T47D (cell line): ENCODE measurements around the gene NETO1.

Source experiments
- DNase-seq, 2 experiments: peaks; one replicate each; pipeline versions ENCODE4 v3.0.0 to v3.0.0-alpha.2; 2011 to 2012; ENCODE audit warnings: low read depth in 1 of 2, low spot score in 1 of 2
- JUND ChIP-seq: IDR thresholded peaks from 2 replicates; pipeline ENCODE4 v1.6.1; 2012; ENCODE audit warnings: low read depth
- in situ Hi-C: cut with HindIII; loops from 2 replicates; pipeline ENCODE4 v1.10.0; 2016; ENCODE audit warnings: low sequenced_read_pairs, low pct_unique_long_range_greater_than_20kb

Gene NETO1

GRCh38 chr18:72830109-72830508, 37.7 kb downstream of the NETO1 start:
- TF ChIP-seq JUND: no peak
- peak; percentile 4 to 68 for DNase-seq
- in situ Hi-C loops: no loop called here

GRCh38 chr18:72828601-72829000, 39.2 kb downstream of the NETO1 start:
- DNase-seq: no peak
- in situ Hi-C loops: no loop called here
- TF ChIP-seq JUND: no peak

GRCh38 chr18:72826736-72827135, 41.1 kb downstream of the NETO1 start:
- no peak for TF ChIP-seq JUND
- no peak for DNase-seq
- in situ Hi-C loops: no loop called here

GRCh38 chr18:72823345-72823744, 44.4 kb downstream of the NETO1 start:
- TF ChIP-seq JUND: no peak
- in situ Hi-C loops: no loop called here
- no peak for DNase-seq

GRCh38 chr18:72822202-72822601, 45.6 kb downstream of the NETO1 start:
- no peak for DNase-seq
- in situ Hi-C loops: no loop called here
- no peak for TF ChIP-seq JUND

GRCh38 chr18:72820571-72820970, 47.2 kb downstream of the NETO1 start:
- DNase-seq: no peak
- no peak for TF ChIP-seq JUND
- in situ Hi-C loops: no loop called here

- in situ Hi-C loops: no loop called here
- no peak for DNase-seq
- TF ChIP-seq JUND: no peak
These were observed 48.7 kb downstream of the NETO1 start for GRCh38 chr18:72819050-72819449.

GRCh38 chr18:72811047-72811446, 56.7 kb downstream of the NETO1 start:
- in situ Hi-C loops: no loop called here
- no peak for TF ChIP-seq JUND
- no peak for DNase-seq

GRCh38 chr18:72808680-72809079, 59.1 kb downstream of the NETO1 start:
- TF ChIP-seq JUND: no peak
- in situ Hi-C loops: no loop called here
- DNase-seq: no peak

GRCh38 chr18:72799106-72799505, 68.7 kb downstream of the NETO1 start:
- in situ Hi-C loops: no loop called here
- no peak for DNase-seq

GRCh38 chr18:72783530-72783929, 84.3 kb downstream of the NETO1 start:
- in situ Hi-C loops: no loop called here
- DNase-seq: no peak
- no peak for TF ChIP-seq JUND

More at GRCh38 chr18:72799106-72799505, 68.7 kb downstream of the NETO1 start:
- no peak for TF ChIP-seq JUND

GRCh38 chr18:72774914-72775313, 92.9 kb downstream of the NETO1 start:
- DNase-seq: no peak
- no peak for TF ChIP-seq JUND
- in situ Hi-C loops: no loop called here

GRCh38 chr18:72772916-72773315, 94.9 kb downstream of the NETO1 start:
- TF ChIP-seq JUND: no peak
- DNase-seq: no peak
- in situ Hi-C loops: no loop called here

- DNase-seq: peak in 1 of 2 experiments; percentile 36
- no peak for TF ChIP-seq JUND
- in situ Hi-C loops: no loop called here
These were observed 99.0 kb downstream of the NETO1 start for GRCh38 chr18:72768681-72769229.
